ENCODE results near the gene IL6ST. TPM values are rescaled to one million over a fixed set of nuclear protein-coding genes. Genes with fewer than 3 reads are reported as not detected.

IL6ST gene
- total and polyA plus RNA-seq, 10 of the 15 experiments (the other 5 are each of a cell fraction or from before 2014, with no cell fraction given) = 1.5 to 139 (median 13.0) TPM

DNA sequence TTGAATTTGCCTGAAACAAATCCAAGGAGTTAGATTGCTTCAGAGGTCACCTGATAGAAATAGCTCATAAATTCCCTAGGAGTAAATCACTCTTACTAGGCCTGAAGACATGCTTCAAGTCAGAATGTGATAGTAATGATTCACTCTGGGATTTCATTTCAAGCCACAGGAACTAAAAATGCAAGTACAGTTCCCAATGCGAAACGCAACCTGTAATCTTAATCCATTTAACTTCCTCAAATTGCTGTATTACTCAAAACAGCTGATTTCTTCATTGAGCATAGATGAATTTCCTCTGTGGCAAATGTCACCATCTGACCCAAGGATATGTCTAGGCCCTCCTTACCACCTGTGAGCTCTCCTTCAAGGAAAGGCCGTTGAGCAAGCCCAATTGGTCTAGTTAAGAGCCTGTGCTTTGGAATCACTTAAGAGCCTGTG lies 32.1 kb upstream of the IL6ST start (continued):
- TF ChIP-seq ZNF207 (IDR thresholded peaks at IDR 0.05; ENCODE audit: borderline replicate concordance) (no peak), MEF2B (IDR thresholded peaks at IDR 0.05; ENCODE audit: partially characterized antibody, poor library complexity, severe bottlenecking) (peak; percentile 77), YY1 (IDR thresholded peaks at IDR 0.05; ENCODE audit: low read depth, low read length) (no peak), SMARCA5 (IDR thresholded peaks at IDR 0.05) (no peak), NFYB (IDR thresholded peaks at IDR 0.05; ENCODE audit: insufficient read depth, low read depth, low read length) (no peak), GABPA (IDR thresholded peaks at IDR 0.05; ENCODE audit: low read depth) (peak; percentile 70), TARDBP (IDR thresholded peaks at IDR 0.05; ENCODE audit: borderline replicate concordance) (no peak), EZH2 (IDR thresholded peaks at IDR 0.05; ENCODE audit: borderline replicate concordance, control insufficient read depth, low read depth, low read length) (0 out of 2 replicates have a peak, but pooled peaks have one; percentile 65), KDM1A (IDR thresholded peaks at IDR 0.05; ENCODE audit: borderline replicate concordance) (no peak), KAT2A (conservative IDR thresholded peaks at IDR 0.05; ENCODE audit: control insufficient read depth, low read depth, low read length) (no peak), NFXL1 (IDR thresholded peaks at IDR 0.05; ENCODE audit: borderline replicate concordance) (no peak), IRF4 (IDR thresholded peaks at IDR 0.05; ENCODE audit: low read depth, low read length) (peak; percentile 99), GATAD2B (conservative IDR thresholded peaks at IDR 0.05; ENCODE audit: low read depth) (peak; percentile 78), RELA (IDR thresholded peaks at IDR 0.05; ENCODE audit: borderline replicate concordance, partially characterized antibody) (no peak), ZNF217 (IDR thresholded peaks at IDR 0.05) (peak; percentile 92), SMAD5 (IDR thresholded peaks at IDR 0.05; ENCODE audit: low read depth) (no peak), RFX5 (IDR thresholded peaks at IDR 0.05; ENCODE audit: low read depth, low read length) (no peak)
- TF ChIP-seq, protein P1, sequence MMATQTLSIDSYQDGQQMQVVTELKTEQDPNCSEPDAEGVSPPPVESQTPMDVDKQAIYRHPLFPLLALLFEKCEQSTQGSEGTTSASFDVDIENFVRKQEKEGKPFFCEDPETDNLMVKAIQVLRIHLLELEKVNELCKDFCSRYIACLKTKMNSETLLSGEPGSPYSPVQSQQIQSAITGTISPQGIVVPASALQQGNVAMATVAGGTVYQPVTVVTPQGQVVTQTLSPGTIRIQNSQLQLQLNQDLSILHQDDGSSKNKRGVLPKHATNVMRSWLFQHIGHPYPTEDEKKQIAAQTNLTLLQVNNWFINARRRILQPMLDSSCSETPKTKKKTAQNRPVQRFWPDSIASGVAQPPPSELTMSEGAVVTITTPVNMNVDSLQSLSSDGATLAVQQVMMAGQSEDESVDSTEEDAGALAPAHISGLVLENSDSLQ (IDR thresholded peaks at IDR 0.05) = no peak
- TF ChIP-seq, protein P2, sequence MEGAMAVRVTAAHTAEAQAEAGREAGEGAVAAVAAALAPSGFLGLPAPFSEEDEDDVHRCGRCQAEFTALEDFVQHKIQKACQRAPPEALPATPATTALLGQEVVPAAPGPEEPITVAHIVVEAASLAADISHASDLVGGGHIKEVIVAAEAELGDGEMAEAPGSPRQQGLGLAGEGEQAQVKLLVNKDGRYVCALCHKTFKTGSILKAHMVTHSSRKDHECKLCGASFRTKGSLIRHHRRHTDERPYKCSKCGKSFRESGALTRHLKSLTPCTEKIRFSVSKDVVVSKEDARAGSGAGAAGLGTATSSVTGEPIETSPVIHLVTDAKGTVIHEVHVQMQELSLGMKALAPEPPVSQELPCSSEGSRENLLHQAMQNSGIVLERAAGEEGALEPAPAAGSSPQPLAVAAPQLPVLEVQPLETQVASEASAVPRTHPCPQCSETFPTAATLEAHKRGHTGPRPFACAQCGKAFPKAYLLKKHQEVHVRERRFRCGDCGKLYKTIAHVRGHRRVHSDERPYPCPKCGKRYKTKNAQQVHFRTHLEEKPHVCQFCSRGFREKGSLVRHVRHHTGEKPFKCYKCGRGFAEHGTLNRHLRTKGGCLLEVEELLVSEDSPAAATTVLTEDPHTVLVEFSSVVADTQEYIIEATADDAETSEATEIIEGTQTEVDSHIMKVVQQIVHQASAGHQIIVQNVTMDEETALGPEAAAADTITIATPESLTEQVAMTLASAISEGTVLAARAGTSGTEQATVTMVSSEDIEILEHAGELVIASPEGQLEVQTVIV (IDR thresholded peaks at IDR 0.05; ENCODE audit: borderline replicate concordance, partially characterized antibody) = no peak
- TF ChIP-seq, protein P3, sequence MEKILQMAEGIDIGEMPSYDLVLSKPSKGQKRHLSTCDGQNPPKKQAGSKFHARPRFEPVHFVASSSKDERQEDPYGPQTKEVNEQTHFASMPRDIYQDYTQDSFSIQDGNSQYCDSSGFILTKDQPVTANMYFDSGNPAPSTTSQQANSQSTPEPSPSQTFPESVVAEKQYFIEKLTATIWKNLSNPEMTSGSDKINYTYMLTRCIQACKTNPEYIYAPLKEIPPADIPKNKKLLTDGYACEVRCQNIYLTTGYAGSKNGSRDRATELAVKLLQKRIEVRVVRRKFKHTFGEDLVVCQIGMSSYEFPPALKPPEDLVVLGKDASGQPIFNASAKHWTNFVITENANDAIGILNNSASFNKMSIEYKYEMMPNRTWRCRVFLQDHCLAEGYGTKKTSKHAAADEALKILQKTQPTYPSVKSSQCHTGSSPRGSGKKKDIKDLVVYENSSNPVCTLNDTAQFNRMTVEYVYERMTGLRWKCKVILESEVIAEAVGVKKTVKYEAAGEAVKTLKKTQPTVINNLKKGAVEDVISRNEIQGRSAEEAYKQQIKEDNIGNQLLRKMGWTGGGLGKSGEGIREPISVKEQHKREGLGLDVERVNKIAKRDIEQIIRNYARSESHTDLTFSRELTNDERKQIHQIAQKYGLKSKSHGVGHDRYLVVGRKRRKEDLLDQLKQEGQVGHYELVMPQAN (conservative IDR thresholded peaks at IDR 0.05) = no peak
